Stimulated activated CD8-positive, alpha-beta memory T cell treated with anti-CD3 and anti-CD28 coated beads, Interleukin-7, amount 100 ng/mL, for 4 hours (primary cell): Measurements from ENCODE around the gene LAMA3.
"Not testable (repeated sequence)": the region's sequence is repeated elsewhere in the genome, so short reads cannot be mapped to it uniquely, and the experiment has no call there.

Experiments used
- DNase-seq, 2 donors: peaks; one replicate each; pipeline ENCODE4 v3.0.0-alpha.2; 2020; ENCODE audit warnings: low read depth in 2 of 2

LAMA3 gene

GRCh38 chr18:23704806-23705205 is 15.6 kb downstream of the LAMA3 start:
- no peak for DNase-seq

- DNase-seq: no peak
Observed at GRCh38 chr18:23706971-23707640, 17.9 kb downstream of the LAMA3 start.

- no peak for DNase-seq
Observed at GRCh38 chr18:23710068-23710527, 20.8 kb downstream of the LAMA3 start.

GRCh38 chr18:23710946-23711345 is 21.7 kb downstream of the LAMA3 start:
- no peak for DNase-seq

DNA sequence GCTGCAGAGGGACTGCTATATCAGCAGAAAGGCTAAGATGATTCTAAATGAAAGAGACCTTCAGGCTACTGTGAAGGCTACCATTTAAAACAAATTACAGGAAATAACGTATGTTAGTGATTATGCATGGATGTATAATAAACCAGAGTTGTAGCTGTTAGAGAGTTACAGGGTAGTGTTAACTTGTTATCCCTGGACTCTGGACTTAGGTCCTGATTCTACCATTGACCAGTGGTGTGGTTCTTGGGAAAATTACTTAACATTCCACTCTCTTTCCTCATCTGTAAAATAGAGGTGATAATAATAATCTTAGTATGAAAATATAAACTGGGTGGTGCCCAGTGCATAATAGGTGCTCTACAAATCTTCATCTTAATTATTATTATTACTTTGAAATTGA is 22.2 kb downstream of the LAMA3 start:
- no peak for DNase-seq

- DNase-seq: no peak
Observed at GRCh38 chr18:23712445-23712844, 23.2 kb downstream of the LAMA3 start.

DNA sequence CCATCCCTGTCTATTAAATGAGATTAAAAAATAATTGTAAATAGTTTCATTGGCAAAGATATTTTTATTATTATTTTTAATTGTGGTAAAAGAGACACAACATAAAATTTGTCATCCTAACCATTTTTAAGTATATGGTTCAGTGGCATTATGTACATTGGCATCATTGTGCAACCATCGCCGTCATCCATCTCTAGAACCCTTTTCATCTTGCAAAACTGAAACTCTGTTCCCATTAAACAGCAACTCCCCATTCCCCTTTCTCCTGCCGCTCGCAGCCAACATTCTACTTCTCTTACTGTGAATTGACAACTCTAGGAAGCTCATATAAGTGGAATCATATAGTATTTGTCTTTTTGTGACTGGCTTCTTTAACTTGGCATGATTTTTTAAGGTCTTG is 25.3 kb downstream of the LAMA3 start:
- DNase-seq: no peak

- DNase-seq: not testable (repeated sequence)
Observed at GRCh38 chr18:23716079-23716478, 26.8 kb downstream of the LAMA3 start.

GRCh38 chr18:23716516-23716915 is 27.3 kb downstream of the LAMA3 start:
- no peak for DNase-seq

DNA sequence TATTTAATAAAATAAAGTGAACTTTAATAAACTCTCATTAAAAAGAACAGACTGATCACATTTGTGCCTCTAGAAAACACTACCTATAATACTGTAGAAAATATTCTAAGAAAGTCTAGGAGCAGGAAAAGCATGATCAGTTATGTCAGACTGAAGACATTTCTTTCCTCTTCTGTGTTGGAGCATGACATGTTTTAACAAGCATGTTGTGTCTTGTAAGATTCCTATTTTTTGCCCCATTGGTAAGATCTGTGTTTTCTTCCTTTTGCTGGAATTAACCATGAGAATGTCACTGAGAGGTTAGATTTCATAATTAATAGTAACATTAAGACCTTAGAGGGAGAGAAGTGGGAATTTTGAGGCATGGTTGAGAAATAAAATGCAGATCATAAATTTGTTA is 27.7 kb downstream of the LAMA3 start:
- no peak for DNase-seq

GRCh38 chr18:23718243-23718720 is 29.0 kb downstream of the LAMA3 start:
- no peak for DNase-seq

DNA sequence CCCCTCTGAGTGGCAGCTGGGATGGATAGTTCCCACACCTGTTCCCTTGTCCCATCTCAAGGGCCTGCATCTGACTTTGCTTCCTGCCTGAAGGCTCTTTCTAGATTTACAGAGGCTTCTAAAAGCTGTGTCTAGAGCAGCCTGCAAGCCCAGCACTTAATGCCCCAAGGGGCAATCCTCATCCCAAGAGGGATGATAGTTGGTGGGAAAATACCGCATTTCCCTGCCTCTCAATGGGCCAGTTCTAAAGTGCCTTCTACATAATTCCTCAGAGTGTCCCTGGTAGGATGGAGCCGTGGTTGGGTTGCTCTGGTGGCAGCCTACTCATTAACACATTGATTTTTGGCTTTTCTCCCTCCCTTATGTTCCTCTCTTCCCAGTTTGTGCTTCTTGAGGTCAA is 29.5 kb downstream of the LAMA3 start:
- DNase-seq: no peak

DNA sequence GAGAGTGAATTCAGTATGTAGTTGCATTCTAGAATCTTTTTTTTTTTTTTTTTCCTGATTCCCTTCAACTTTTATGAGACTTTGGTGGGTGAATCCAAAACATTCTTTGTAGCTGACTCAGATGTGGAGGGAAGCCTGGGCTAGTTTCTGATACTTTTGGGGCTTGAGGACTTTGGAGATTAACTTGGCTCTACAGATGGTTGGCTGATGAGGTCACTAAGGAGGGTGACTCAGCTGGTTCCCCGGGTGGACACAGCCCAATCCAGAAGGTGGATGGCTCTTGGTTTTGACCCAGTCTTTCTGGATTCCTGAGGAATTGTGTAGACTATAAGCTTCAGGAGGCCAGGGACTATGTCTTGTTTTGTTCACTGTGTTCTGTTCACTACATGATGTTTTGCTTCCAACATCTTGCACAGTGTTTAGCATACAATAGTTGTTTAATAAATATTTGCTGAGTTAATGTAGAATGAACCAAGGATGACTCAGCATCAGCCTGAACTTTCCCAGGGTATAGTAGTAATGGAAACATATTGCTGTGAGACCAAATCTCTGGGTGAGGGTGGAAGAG is 30.5 kb downstream of the LAMA3 start:
- no peak for DNase-seq

DNA sequence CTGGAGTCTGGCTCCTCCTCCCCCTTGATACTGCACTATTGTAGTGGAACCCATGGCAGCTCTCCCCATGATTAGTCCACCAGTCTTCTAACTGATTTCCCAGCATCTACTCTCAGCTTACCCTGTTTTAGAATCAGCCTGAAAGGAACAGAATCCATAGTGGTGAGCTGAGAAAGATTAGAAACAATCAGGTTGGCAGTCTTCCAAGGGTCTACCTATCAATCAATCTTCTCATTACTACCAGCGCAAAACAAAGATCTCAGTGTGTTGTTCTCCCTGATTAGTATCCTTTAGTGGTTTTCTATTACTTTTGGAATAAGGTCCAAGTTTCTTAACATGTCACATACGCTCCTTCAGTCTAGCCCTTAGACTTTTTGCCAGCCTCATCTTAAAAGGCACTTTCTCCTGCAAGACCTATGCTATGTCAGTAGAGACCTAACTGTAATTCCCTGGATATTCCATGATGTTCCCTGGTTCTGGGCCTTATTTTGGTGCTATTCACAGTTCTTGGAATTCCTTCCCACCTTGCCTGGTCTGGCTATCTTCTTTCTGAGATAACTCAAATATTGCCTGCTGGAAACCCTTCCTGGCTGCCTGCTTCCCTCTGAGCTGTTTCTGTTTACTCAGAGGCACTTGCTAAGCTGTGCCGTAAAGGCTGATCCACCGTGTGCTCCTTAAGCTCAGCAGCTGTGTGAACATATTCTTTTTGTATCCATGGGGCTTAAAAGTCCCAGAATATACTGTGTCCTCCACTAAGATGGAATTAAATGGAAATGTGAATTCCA is 32.6 kb downstream of the LAMA3 start:
- no peak for DNase-seq

DNA sequence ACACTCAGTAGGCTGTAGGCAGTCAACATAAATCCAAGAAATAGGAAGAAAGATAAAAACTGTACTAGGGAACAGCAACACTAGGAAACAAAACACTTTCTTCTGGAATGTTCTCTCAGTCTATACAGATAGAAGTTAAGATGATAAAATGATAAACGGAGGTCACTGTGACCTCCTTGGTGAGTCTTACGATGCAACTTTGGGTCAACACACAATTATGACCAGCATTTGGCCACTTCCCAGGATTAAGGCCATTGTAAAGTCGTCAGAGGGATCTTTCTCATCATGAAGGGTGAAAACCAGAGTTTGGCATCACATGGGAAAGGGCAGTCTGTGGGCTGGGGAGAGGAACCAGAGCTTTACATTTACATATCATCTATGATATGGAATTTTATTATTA is 33.4 kb downstream of the LAMA3 start:
- no peak for DNase-seq

- DNase-seq: no peak
Observed at GRCh38 chr18:23723121-23723520, 33.9 kb downstream of the LAMA3 start.

DNA sequence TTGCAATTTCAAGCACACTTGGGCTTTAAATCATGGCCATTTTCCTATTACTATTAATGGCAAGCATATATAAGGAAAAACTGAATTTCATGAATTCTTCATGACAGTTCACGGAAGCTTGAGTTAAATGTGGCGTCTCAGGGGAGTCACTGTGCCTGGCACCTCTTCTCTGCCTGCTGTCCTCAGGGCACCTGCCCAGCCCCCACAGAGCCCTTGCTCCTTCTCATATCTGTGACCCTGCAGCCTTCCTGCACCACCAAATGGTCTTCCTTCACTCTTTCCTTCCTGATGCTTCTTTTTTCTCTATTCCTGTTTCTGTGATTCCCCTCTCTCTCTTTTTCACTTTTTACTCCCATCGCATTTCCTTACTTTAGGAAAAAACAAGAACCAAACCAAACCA is 35.4 kb downstream of the LAMA3 start:
- no peak for DNase-seq

- DNase-seq: no peak
Observed at GRCh38 chr18:23725351-23725750, 36.1 kb downstream of the LAMA3 start.

- DNase-seq: no peak
Observed at GRCh38 chr18:23725827-23726661, 36.8 kb downstream of the LAMA3 start.

- no peak for DNase-seq
Observed at GRCh38 chr18:23727707-23728493, 38.6 kb downstream of the LAMA3 start.

DNA sequence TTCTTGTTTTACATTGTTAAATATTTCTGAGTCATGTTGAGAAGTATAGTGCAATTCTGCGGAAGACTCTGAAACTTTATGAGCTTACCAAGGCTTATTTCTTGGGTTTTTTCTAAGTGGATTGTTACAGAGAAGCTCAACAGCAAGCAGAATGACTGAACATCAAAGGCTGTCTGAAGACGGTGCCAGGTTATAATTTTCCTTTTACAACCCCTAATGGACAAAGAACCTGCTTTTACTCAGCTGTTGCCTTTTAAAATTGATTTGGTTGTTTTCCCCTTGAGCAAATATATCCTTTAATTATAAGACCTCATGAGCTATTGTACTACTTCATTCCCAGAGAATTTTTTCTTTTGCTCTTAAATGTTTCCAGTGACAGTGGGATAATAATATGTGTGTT is 41.6 kb downstream of the LAMA3 start:
- no peak for DNase-seq
